ENCODE measurements around the gene MYO7B.

DNA sequence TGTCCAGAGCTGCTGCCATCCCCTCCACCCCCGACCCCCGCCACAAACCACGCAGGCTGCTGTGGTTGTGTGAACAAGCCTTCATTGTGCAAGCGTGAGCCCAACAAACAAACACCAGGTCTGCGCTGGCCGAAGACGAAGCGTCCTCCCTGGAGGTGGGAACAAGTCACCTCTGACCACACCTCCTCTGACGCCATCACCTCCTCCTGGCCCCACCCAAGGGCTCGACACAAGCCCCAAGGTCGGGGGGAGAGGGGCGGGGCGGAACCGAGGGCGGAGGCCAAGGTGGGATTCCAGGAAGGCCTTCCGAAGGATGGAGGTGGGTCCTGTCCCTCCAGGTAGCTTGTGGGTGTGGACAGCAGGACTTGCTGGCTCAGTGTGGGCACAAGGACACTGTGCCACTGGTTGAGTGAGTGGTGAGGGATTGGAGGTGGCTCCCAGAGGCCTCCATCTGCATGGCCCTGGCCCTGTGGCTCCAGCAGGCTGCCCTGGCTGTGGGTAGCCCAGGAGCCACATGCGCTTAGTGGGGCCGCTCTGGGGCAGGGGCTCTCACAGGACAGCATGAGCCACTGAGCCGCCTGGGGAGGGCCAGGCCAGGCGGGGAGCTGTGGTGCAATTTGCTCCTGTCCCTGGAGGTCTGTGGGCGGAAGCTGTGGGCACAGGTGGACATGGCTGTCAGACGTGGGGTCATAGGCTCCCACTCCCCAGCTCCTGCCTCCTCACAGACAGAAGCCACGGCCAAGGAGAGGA is 103.1 kb downstream of the MYO7B start:
- TF ChIP-seq, protein P1, sequence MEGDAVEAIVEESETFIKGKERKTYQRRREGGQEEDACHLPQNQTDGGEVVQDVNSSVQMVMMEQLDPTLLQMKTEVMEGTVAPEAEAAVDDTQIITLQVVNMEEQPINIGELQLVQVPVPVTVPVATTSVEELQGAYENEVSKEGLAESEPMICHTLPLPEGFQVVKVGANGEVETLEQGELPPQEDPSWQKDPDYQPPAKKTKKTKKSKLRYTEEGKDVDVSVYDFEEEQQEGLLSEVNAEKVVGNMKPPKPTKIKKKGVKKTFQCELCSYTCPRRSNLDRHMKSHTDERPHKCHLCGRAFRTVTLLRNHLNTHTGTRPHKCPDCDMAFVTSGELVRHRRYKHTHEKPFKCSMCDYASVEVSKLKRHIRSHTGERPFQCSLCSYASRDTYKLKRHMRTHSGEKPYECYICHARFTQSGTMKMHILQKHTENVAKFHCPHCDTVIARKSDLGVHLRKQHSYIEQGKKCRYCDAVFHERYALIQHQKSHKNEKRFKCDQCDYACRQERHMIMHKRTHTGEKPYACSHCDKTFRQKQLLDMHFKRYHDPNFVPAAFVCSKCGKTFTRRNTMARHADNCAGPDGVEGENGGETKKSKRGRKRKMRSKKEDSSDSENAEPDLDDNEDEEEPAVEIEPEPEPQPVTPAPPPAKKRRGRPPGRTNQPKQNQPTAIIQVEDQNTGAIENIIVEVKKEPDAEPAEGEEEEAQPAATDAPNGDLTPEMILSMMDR (conservative IDR thresholded peaks at IDR 0.05 in 1 of 2, IDR thresholded peaks at IDR 0.05 in 1 of 2; ENCODE audit: low read depth in 1 of 2, low read length in 2 of 2), result no peak
- no peak for TF ChIP-seq EZH2 (IDR thresholded peaks at IDR 0.05; ENCODE audit: low read length, missing control alignments)
